Spleen (tissue), 11 donors: ENCODE results near the gene OLFML2B. TPM values are rescaled to one million over a fixed set of nuclear protein-coding genes. Genes with fewer than 3 reads are reported as not detected.

Source experiments
- DNase-seq: peaks from one replicate; pipeline ENCODE4 v3.0.0-alpha.2; 2020
- H3K27ac ChIP-seq, 8 donors: fragments of 200-600 bp; sonication (generic) in 7 of 8; 1 replicate in 4 of 8; 2 replicates in 4 of 8; pipeline versions ENCODE4 v1.5.0 to v1.8.0; 2016 to 2021; ENCODE audit warnings: inconsistent platforms in 4 of 8, mild to moderate bottlenecking in 4 of 8, moderate library complexity in 1 of 8
- H3K27me3 ChIP-seq, 7 donors: fragments of 200-600 bp; sonication (generic) in 6 of 7; replicated peaks in 1 of 7; 1 replicate in 4 of 7; 2 replicates in 3 of 7; pipeline versions ENCODE4 v1.5.0 to v1.8.0; 2016 to 2021; ENCODE audit warnings: inconsistent platforms in 3 of 7, mild to moderate bottlenecking in 1 of 7
- H3K36me3 ChIP-seq, 6 donors: fragments of 200-600 bp; sonication (generic) in 5 of 6; 1 replicate in 4 of 6; 2 replicates in 2 of 6; pipeline versions ENCODE4 v1.5.0 to v1.8.0; 2016 to 2021; ENCODE audit warnings: inconsistent platforms in 2 of 6
- H3K4me1 ChIP-seq, 6 donors: fragments of 200-600 bp; sonication (generic) in 5 of 6; 1 replicate in 3 of 6; 2 replicates in 3 of 6; pipeline versions ENCODE4 v1.5.0 to v1.8.0; 2016 to 2021; ENCODE audit warnings: inconsistent platforms in 3 of 6
- H3K4me3 ChIP-seq, 8 donors: fragments of 200-600 bp; sonication (generic) in 7 of 8; 1 replicate in 4 of 8; 2 replicates in 4 of 8; pipeline versions ENCODE4 v1.5.0 to v1.8.0; 2016 to 2021; ENCODE audit warnings: inconsistent platforms in 4 of 8, mild to moderate bottlenecking in 4 of 8, moderate library complexity in 2 of 8
- H3K9me3 ChIP-seq, 8 donors: fragments of 200-600 bp; sonication (generic) in 7 of 8; 1 replicate in 4 of 8; 2 replicates in 4 of 8; pipeline versions ENCODE4 v1.5.0 to v1.8.0; 2016 to 2021; ENCODE audit warnings: inconsistent platforms in 4 of 8
- POLR2A ChIP-seq, 3 donors: fragments of 450-650 bp; IDR thresholded peaks; one replicate each; pipeline ENCODE4 v1.5.1; 2017; ENCODE audit warnings: antibody characterized with exemption in 3 of 3, mild to moderate bottlenecking in 1 of 3
- POLR2AphosphoS5 ChIP-seq, 3 donors: sonication (generic); formaldehyde crosslinking; IDR thresholded peaks; one replicate each; pipeline ENCODE4 v1.5.1; 2017; ENCODE audit warnings: antibody characterized with exemption in 3 of 3
- WGBS, 5 donors: extraction: QIAGEN DNeasy Blood & Tissue Kit in 3 of 5; methylation state at CpG; one replicate each; pipeline versions ENCODE4 v1.1.5 to v1.1.7; 2013 to 2018; 5-methylcytosine and 5-hydroxymethylcytosine counted together
- intact Hi-C: fragments of 100-400 bp; cut with DNase I; formaldehyde crosslinking; loops from one replicate; pipeline ENCODE4 v1.15.0; 2023; ENCODE audit warnings: low total_unique reads
- polyA plus RNA-seq, 3 donors: library from polyadenylated mRNA; stranded (reverse); fragments of 200-250 nt; gene quantifications; one replicate each; pipeline ENCODE4 v1.2.1, GENCODE V29; 2013
- total RNA-seq, 7 donors: library from RNA; depleted of rRNA in 3 of 7; stranded (reverse); fragments of >200 nt in 3 of 7; fragmentation: NEBNext Ultra II Directional in 4 of 7; extraction: Animal tissue kit (Norgen Biotek cat#: 25700) in 4 of 7; gene quantifications; one replicate each; pipeline versions ENCODE4 v1.1.0 to v1.2.1, GENCODE V29; 2016 to 2021
- TF ChIP-seq, protein P1 (sequence below), 11 experiments: fragments of 200-600 bp in 7 of 11; fragments of 450-650 bp in 4 of 11; sonication (generic) in 4 of 11; IDR thresholded peaks in 8 of 11; conservative IDR thresholded peaks in 3 of 11; 1 replicate in 7 of 11; 2 replicates in 4 of 11; pipeline versions ENCODE4 v1.4.0 to v1.8.0; 2016 to 2021; ENCODE audit warnings: antibody characterized with exemption in 11 of 11, inconsistent platforms in 4 of 11, mild to moderate bottlenecking in 1 of 11
- donor health status: healthy with polysubstance abuse.
- donor health status: DM: no; HTN: no; CAD: no; lungs with moderate emphysema.
- donor health status: DM: no; HTN: no; CAD: no.
- donor health status: Bipolar disorder and iron deficiency.
- donor health status: healthy.
- donor health status: DM: no; HTN: no; CAD: no.
- donor health status: DM: yes; HTN: yes; CAD: no.

The OLFML2B gene
- total and polyA plus RNA-seq, 10 donors: 3.0 to 39.7 (median 15.0) TPM

DNA sequence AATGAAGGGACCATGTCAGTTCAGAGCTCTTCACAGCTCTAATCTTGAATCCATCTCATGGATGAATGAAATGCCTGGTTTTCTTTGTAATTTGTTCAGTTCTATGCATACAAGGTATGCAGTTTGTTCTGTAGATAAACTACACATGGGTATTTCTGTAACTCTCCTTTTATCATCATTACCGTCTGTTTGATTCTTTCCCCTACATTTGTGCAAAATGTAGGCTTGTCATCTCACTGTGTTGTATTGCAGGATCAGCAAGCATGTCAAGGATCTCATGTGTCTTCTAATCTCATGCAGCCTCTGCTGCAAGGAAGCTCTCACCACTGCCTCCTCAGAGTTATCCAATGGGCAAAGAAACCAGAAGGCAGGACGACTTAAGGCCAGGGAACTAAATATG is 79.3 kb downstream of the OLFML2B start:
- WGBS, 5 donors: 91 to 98% (median 94%) methylated on average over 2 of the region's 2 CpGs
- Histone ChIP-seq H3K27ac (no peak overlapping the region), H3K4me3 (no peak overlapping the region), H3K4me1 (peaks cover 0 to 11% (median 0%) of the 10 kb centered on the region in 6 donors), H3K36me3 (peaks cover 0 to 69% (median 12%) of the 10 kb centered on the region in 6 donors), H3K27me3 (no peaks in the 10 kb centered on the region), H3K9me3 (no peaks in the 10 kb centered on the region)
- intact Hi-C loops: no loop called here
- no peak for DNase-seq
- TF ChIP-seq, protein P1, sequence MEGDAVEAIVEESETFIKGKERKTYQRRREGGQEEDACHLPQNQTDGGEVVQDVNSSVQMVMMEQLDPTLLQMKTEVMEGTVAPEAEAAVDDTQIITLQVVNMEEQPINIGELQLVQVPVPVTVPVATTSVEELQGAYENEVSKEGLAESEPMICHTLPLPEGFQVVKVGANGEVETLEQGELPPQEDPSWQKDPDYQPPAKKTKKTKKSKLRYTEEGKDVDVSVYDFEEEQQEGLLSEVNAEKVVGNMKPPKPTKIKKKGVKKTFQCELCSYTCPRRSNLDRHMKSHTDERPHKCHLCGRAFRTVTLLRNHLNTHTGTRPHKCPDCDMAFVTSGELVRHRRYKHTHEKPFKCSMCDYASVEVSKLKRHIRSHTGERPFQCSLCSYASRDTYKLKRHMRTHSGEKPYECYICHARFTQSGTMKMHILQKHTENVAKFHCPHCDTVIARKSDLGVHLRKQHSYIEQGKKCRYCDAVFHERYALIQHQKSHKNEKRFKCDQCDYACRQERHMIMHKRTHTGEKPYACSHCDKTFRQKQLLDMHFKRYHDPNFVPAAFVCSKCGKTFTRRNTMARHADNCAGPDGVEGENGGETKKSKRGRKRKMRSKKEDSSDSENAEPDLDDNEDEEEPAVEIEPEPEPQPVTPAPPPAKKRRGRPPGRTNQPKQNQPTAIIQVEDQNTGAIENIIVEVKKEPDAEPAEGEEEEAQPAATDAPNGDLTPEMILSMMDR (IDR thresholded peaks at IDR 0.05 in 8 of 11, conservative IDR thresholded peaks at IDR 0.05 in 3 of 11): no peak
- TF ChIP-seq POLR2A (IDR thresholded peaks at IDR 0.05): no peak
- TF ChIP-seq POLR2AphosphoS5 (IDR thresholded peaks at IDR 0.05): no peak

DNA sequence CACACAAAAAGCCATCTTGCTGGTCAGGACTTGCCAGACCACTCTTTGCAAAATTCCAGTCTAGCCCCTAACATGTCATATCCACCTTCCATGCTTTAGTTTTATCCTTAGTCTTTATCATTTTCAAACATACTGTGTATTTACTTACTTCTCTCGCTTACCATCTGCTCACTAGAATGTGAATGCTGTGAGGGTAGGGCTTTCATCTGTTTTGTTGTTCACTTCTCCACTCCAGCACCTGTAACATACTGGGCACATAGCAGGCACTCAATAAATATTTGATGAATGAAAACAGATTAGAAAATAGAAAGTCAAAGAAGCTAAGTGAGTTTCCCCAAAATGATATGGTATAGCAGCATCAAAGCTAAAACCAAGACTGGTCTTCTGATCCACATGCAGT is 79.9 kb downstream of the OLFML2B start:
- Histone ChIP-seq H3K27me3 (no peaks in the 10 kb centered on the region), H3K4me3 (no peak overlapping the region), H3K27ac (no peak overlapping the region), H3K36me3 (peaks cover 0 to 75% (median 12%) of the 10 kb centered on the region in 6 donors), H3K4me1 (peaks cover 0 to 6% (median 0%) of the 10 kb centered on the region in 6 donors), H3K9me3 (no peaks in the 10 kb centered on the region)
- intact Hi-C loops: no loop called here
- DNase-seq: no peak
- TF ChIP-seq POLR2AphosphoS5 (IDR thresholded peaks at IDR 0.05): no peak
- TF ChIP-seq POLR2A (IDR thresholded peaks at IDR 0.05): no peak
- TF ChIP-seq, protein P1 (IDR thresholded peaks at IDR 0.05 in 8 of 11, conservative IDR thresholded peaks at IDR 0.05 in 3 of 11): no peak
- 93 to 100% (median 98%) methylated on average over 1 of the region's 1 CpG for WGBS, 5 donors

DNA sequence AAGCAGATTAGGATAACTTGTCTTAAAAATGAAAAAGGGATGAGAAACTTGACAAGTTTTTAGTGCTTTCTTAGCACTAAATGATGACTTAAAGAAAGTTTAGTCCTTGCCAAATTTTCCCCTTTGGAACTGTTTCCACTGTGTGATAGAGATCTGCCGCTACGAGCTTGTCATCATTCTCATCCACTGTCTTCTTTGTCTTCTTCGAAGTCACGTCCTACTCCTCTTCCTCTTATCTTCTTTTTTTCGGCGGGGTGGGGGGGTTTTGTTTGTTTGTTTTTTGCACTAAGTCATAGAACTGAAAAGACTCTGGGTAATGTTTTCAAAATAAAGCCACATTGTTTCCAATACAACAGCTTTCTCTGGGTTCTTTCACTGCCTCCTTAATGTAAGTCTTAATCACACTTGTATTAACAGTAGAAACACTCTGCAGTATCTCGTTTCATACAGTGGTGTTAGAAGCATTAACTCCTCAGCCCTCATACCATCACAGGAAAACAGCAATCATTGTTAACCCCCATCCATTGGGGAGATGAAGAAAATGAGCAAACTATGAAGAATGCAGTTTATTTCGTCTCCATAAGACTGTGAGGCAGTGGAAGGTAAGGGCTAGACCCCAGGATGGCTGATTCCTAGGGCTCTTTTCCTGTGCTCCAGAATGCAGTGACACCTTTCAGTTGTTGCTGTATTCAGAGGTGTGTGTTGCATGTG is 81.8 kb downstream of the OLFML2B start:
- H3K27me3 ChIP-seq: no peaks in the 10 kb centered on the region
- H3K9me3 ChIP-seq: no peaks in the 10 kb centered on the region
- no peaks in the 10 kb centered on the region for H3K4me1 ChIP-seq
- intact Hi-C loops: no loop called here
- peaks cover 0 to 92% (median 12%) of the 10 kb centered on the region in 6 donors for H3K36me3 ChIP-seq
- no peak overlapping the region for H3K4me3 ChIP-seq
- no peak overlapping the region for H3K27ac ChIP-seq
- no peak for DNase-seq
- no peak for TF ChIP-seq POLR2A (IDR thresholded peaks at IDR 0.05)
- TF ChIP-seq, protein P1 (IDR thresholded peaks at IDR 0.05 in 8 of 11, conservative IDR thresholded peaks at IDR 0.05 in 3 of 11): no peak
- no peak for TF ChIP-seq POLR2AphosphoS5 (IDR thresholded peaks at IDR 0.05)
- 87 to 92% (median 91%) methylated on average over 8 of the region's 8 CpGs for WGBS, 5 donors

DNA sequence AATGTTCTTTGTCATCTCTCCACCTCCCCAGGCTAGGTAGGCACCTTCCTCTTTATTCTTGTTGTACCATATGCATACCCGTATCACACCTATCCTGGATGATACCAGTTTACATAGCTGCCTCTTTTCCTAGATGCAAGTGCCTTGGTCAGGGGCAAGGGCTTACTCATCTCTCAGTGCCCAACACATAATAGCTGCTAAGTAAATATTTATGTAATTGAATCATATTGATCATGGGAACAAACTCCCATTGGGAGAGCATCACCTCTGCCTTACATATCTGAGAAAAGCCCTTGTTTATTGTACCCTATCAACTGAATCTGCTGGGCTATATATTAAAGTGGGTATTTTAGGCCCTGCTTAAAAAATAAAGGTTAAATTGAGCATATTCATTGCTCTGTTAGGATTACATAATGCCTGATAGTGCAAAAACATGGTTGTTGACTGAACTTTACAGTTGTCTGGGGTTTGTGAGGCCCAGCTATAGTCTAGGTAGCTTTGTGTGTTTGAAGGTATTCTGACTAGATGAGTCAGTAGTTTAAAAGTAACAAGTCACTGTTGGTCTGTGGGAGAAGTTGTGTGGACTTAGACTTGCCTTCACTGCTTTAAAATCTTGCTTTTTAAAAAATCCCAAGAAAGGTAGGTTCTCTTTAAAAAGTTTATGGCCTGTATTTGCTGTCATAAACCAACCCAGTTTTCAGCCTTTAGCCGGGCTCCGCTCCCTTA is 82.6 kb downstream of the OLFML2B start:
- no peak for TF ChIP-seq POLR2AphosphoS5 (IDR thresholded peaks at IDR 0.05)
- TF ChIP-seq, protein P1 (IDR thresholded peaks at IDR 0.05 in 8 of 11, conservative IDR thresholded peaks at IDR 0.05 in 3 of 11): no peak
- no peak for TF ChIP-seq POLR2A (IDR thresholded peaks at IDR 0.05)
- Histone ChIP-seq H3K36me3 (peaks cover 0 to 93% (median 13%) of the 10 kb centered on the region in 6 donors), H3K9me3 (no peaks in the 10 kb centered on the region), H3K27me3 (no peaks in the 10 kb centered on the region), H3K4me3 (no peak overlapping the region), H3K4me1 (no peaks in the 10 kb centered on the region), H3K27ac (no peak overlapping the region)
- 65 to 82% (median 80%) methylated on average over 3 of the region's 3 CpGs for WGBS, 5 donors
- intact Hi-C loops: no loop called here
- no peak for DNase-seq
